ENCODE data around the gene GABRB3. TPM values are rescaled to one million over a fixed set of nuclear protein-coding genes. Genes with fewer than 3 reads are reported as not detected.

GABRB3 gene
- total and polyA plus RNA-seq, 8 donors, result 0.94 to 4.0 (median 2.3) TPM

GRCh38 chr15:26738996-26739395 lies 33.9 kb downstream of the GABRB3 start:
- no peak for ATAC-seq
- no peak overlapping the region for H3K27ac ChIP-seq
- no peak overlapping the region for H3K4me3 ChIP-seq
- no peak for DNase-seq
- no peak for TF ChIP-seq CTCF (IDR thresholded peaks at IDR 0.05)
- no peaks in the 10 kb centered on the region for H3K36me3 ChIP-seq
- no peaks in the 10 kb centered on the region for H3K27me3 ChIP-seq
- no peaks in the 10 kb centered on the region for H3K4me1 ChIP-seq
- intact Hi-C loops (cut with DNase I), result no loop called here
- peaks cover 0 to 16% of the 10 kb centered on the region in 2 donors for H3K9me3 ChIP-seq

- H3K4me1 ChIP-seq, result no peaks in the 10 kb centered on the region
- peaks cover 0 to 37% of the 10 kb centered on the region in 2 donors for H3K9me3 ChIP-seq
- no peak overlapping the region for H3K27ac ChIP-seq
- DNase-seq, result no peak
- no peaks in the 10 kb centered on the region for H3K36me3 ChIP-seq
- no peak for TF ChIP-seq CTCF (IDR thresholded peaks at IDR 0.05)
- intact Hi-C loops (cut with DNase I), result no loop called here
- ATAC-seq, result no peak
- H3K4me3 ChIP-seq, result no peak overlapping the region
- no peaks in the 10 kb centered on the region for H3K27me3 ChIP-seq
These were observed 36.2 kb downstream of the GABRB3 start for GRCh38 chr15:26736502-26737248.

- Histone ChIP-seq H3K36me3 (no peaks in the 10 kb centered on the region), H3K4me1 (no peaks in the 10 kb centered on the region), H3K27me3 (no peaks in the 10 kb centered on the region), H3K4me3 (no peak overlapping the region), H3K9me3 (peaks cover 0 to 49% of the 10 kb centered on the region in 2 donors), H3K27ac (no peak overlapping the region)
- no peak for TF ChIP-seq CTCF (IDR thresholded peaks at IDR 0.05)
- no peak for ATAC-seq
- DNase-seq, result no peak
- intact Hi-C loops (cut with DNase I), result no loop called here
These were observed 40.9 kb downstream of the GABRB3 start for GRCh38 chr15:26731965-26732364.

- intact Hi-C loops (cut with DNase I), result no loop called here
- no peaks in the 10 kb centered on the region for H3K27me3 ChIP-seq
These were observed 43.3 kb downstream of the GABRB3 start for GRCh38 chr15:26729581-26729980.

GRCh38 chr15:26729030-26729429 lies 43.8 kb downstream of the GABRB3 start:
- TF ChIP-seq CTCF (IDR thresholded peaks at IDR 0.05), result no peak
- ATAC-seq, result no peak

More at GRCh38 chr15:26729581-26729980, 43.3 kb downstream of the GABRB3 start:
- Histone ChIP-seq H3K36me3 (no peaks in the 10 kb centered on the region), H3K4me1 (no peaks in the 10 kb centered on the region), H3K4me3 (no peak overlapping the region), H3K9me3 (peaks cover 0 to 42% of the 10 kb centered on the region in 2 donors), H3K27ac (no peak overlapping the region)
- DNase-seq (no peak), ATAC-seq (no peak)
- no peak for TF ChIP-seq CTCF (IDR thresholded peaks at IDR 0.05)

More at GRCh38 chr15:26729030-26729429, 43.8 kb downstream of the GABRB3 start:
- Histone ChIP-seq H3K9me3 (peaks cover 0 to 37% of the 10 kb centered on the region in 2 donors), H3K36me3 (no peaks in the 10 kb centered on the region), H3K4me1 (no peaks in the 10 kb centered on the region), H3K27ac (no peak overlapping the region), H3K27me3 (no peaks in the 10 kb centered on the region), H3K4me3 (no peak overlapping the region)
- DNase-seq, result no peak
- intact Hi-C loops (cut with DNase I), result no loop called here
